OCI-LY1 (cell line): ENCODE measurements around the gene OPN3.

Experiments used
- H2AFZ ChIP-seq: fragments of 200-600 bp; sonication (generic), shearing (Covaris generic); 2 replicates; pipeline ENCODE4 v1.6.0; 2014; ENCODE audit warnings: antibody characterized with exemption, mild to moderate bottlenecking, low read length
- H3F3A ChIP-seq: fragments of 200-600 bp; sonication (generic), shearing (Covaris generic); 2 replicates; pipeline ENCODE4 v1.6.0; 2014; ENCODE audit warnings: mild to moderate bottlenecking, antibody characterized with exemption, low read length, moderate library complexity; ENCODE audit not compliant: insufficient read depth
- H3K27ac ChIP-seq: fragments of 200-600 bp; sonication (generic); 2 replicates; pipeline ENCODE4 v1.5.1; 2014; ENCODE audit warnings: low read length, mixed run types, mild to moderate bottlenecking, low read depth; ENCODE audit not compliant: poor library complexity, severe bottlenecking
- H3K27me3 ChIP-seq: fragments of 200-600 bp; sonication (generic); 2 replicates; pipeline ENCODE4 v1.6.0; 2014; ENCODE audit warnings: antibody characterized with exemption, mild to moderate bottlenecking, low read length, moderate library complexity; ENCODE audit not compliant: insufficient read depth
- H3K36me3 ChIP-seq: fragments of 200-600 bp; sonication (generic); 2 replicates; pipeline ENCODE4 v1.6.1; 2014; ENCODE audit warnings: mild to moderate bottlenecking, antibody characterized with exemption, low read length, moderate library complexity, mixed read lengths; ENCODE audit not compliant: insufficient read depth
- H3K4me1 ChIP-seq: fragments of 200-600 bp; sonication (generic); 2 replicates; pipeline ENCODE4 v1.5.1; 2014; ENCODE audit warnings: mild to moderate bottlenecking, low read length, moderate library complexity; ENCODE audit not compliant: insufficient read depth, severe bottlenecking
- H3K4me2 ChIP-seq: fragments of 200-600 bp; sonication (generic), shearing (Covaris generic); 2 replicates; pipeline ENCODE4 v1.6.1; 2014; ENCODE audit warnings: low read length
- H3K4me3 ChIP-seq: fragments of 200-600 bp; sonication (generic); 2 replicates; pipeline ENCODE4 v1.5.1; 2014; ENCODE audit warnings: low read length, low read depth, mild to moderate bottlenecking, mixed read lengths; ENCODE audit not compliant: poor library complexity, severe bottlenecking
- H3K79me2 ChIP-seq: fragments of 200-600 bp; shearing (Covaris generic); 2 replicates; pipeline ENCODE4 v1.6.1; 2016; ENCODE audit warnings: mixed run types, low read length, mixed read lengths; ENCODE audit not compliant: insufficient read depth
- H3K9ac ChIP-seq: fragments of 200-600 bp; sonication (generic), shearing (Covaris generic); 2 replicates; pipeline ENCODE4 v1.6.1; 2014; ENCODE audit warnings: mild to moderate bottlenecking, low read length, mixed read lengths
- H3K9me2 ChIP-seq: fragments of 200-600 bp; sonication (generic), shearing (Covaris generic); 2 replicates; pipeline ENCODE4 v1.6.1; 2014; ENCODE audit warnings: low read depth, mild to moderate bottlenecking, low read length, mixed read lengths
- H3K9me3 ChIP-seq: fragments of 200-600 bp; shearing (Covaris generic); 2 replicates; pipeline ENCODE4 v1.6.1; 2014; ENCODE audit warnings: low read length, mixed read lengths
- H4K20me1 ChIP-seq: fragments of 200-600 bp; sonication (generic), shearing (Covaris generic); 2 replicates; pipeline ENCODE4 v1.6.0; 2016; ENCODE audit warnings: mild to moderate bottlenecking, low read length; ENCODE audit not compliant: insufficient read depth
- EZH2 ChIP-seq: fragments of 200-600 bp; sonication (generic), shearing (Covaris generic); IDR thresholded peaks from 2 replicates; pipeline ENCODE4 v1.8.0; 2017; ENCODE audit warnings: borderline replicate concordance, mixed run types, mild to moderate bottlenecking, antibody characterized with exemption, low read length, moderate library complexity, mixed read lengths
- TF ChIP-seq, protein P1 (sequence below): fragments of 200-600 bp; sonication (generic), shearing (Covaris generic); IDR thresholded peaks from 2 replicates; pipeline ENCODE4 v1.5.1; 2017; ENCODE audit warnings: mild to moderate bottlenecking, antibody characterized with exemption, low read length, moderate library complexity, mixed read lengths

OPN3 gene

DNA sequence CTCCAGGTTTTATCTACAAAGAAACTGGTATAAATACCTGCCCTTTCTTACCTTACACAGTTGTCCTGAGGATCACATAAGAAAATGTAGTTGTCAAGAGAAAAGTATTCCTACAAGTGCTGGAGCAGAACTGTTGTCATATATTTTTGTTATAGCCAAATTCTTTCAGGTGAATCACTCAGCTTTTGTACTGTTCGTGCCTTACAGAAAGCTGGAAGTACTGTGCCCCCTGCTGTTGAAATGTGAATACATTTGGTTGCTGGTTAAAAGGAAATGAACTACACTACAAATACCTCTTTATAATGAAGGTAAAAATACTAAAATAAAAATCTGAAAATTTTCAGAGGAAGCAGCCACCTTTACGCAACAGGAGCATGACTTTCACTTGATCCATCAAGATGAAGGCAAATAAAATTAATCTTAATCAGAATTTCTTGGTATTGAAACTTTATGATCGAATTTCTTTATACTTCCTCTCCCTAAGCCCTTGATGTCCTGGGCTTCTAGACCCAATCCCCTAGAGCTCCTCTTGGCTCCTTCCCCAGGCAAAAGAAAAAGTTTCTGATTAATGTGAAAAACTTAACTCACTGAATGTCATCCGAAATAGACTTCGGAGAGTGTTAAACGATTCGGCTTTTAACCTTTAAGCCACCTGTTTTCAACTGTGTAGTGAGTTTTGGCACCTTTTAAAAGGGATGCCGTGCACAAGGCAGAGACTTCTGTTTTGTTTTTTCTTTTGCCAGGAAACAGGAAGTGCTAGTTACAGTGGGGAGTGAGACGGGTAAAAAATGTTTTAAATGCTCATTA is 12.5 kb downstream of the OPN3 start:
- peak overlapping the region; percentile 94 for H2AFZ ChIP-seq
- H3K4me3 ChIP-seq = peak overlapping the region; percentile 41
- peak overlapping the region; percentile 50; the same call in 1 of the 2 replicates for H3K9ac ChIP-seq
- no peaks in the 10 kb centered on the region for H3K9me2 ChIP-seq
- TF ChIP-seq, protein P1, sequence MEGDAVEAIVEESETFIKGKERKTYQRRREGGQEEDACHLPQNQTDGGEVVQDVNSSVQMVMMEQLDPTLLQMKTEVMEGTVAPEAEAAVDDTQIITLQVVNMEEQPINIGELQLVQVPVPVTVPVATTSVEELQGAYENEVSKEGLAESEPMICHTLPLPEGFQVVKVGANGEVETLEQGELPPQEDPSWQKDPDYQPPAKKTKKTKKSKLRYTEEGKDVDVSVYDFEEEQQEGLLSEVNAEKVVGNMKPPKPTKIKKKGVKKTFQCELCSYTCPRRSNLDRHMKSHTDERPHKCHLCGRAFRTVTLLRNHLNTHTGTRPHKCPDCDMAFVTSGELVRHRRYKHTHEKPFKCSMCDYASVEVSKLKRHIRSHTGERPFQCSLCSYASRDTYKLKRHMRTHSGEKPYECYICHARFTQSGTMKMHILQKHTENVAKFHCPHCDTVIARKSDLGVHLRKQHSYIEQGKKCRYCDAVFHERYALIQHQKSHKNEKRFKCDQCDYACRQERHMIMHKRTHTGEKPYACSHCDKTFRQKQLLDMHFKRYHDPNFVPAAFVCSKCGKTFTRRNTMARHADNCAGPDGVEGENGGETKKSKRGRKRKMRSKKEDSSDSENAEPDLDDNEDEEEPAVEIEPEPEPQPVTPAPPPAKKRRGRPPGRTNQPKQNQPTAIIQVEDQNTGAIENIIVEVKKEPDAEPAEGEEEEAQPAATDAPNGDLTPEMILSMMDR = peak; percentile 80
- TF ChIP-seq EZH2 = no peak
- H3K4me1 ChIP-seq = peaks cover 14% of the 10 kb centered on the region
- H3K9me3 ChIP-seq = no peaks in the 10 kb centered on the region
- H3F3A ChIP-seq = no peaks in the 10 kb centered on the region
- no peaks in the 10 kb centered on the region for H4K20me1 ChIP-seq
- H3K27ac ChIP-seq = peak overlapping the region; percentile 70
- peak overlapping the region; percentile 75 for H3K4me2 ChIP-seq
- no peaks in the 10 kb centered on the region for H3K36me3 ChIP-seq
- H3K27me3 ChIP-seq = no peaks in the 10 kb centered on the region
- H3K79me2 ChIP-seq = no peaks in the 10 kb centered on the region

DNA sequence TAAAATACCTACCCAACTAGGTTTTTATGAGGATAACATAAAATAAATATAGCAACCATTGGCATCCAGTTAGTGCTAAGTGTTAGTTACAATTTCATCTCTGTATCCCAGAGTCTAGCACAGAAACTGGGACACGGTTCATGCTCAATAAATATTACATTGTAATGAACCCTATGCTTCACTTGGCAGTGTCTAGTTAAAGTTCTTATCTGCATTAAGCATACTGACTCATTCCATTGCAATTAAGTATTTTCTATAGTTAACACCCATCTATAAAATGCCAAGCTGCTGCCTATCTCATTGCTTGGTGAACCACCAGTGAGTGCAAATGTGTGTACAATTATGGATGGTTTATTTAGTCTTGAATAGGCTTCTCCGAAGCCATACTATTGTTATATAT is 15.2 kb downstream of the OPN3 start:
- Histone ChIP-seq H3K4me2 (no peak overlapping the region), H3K9me3 (no peaks in the 10 kb centered on the region), H3K4me1 (peaks cover 14% of the 10 kb centered on the region), H3K9ac (no peak overlapping the region), H3K36me3 (no peaks in the 10 kb centered on the region), H3K27me3 (no peaks in the 10 kb centered on the region), H4K20me1 (no peaks in the 10 kb centered on the region), H3K79me2 (no peaks in the 10 kb centered on the region), H3K9me2 (no peaks in the 10 kb centered on the region), H2AFZ (no peak overlapping the region), H3K4me3 (no peak overlapping the region), H3K27ac (no peak overlapping the region), H3F3A (no peaks in the 10 kb centered on the region)
- TF ChIP-seq EZH2 = no peak
- TF ChIP-seq, protein P1 = no peak

DNA sequence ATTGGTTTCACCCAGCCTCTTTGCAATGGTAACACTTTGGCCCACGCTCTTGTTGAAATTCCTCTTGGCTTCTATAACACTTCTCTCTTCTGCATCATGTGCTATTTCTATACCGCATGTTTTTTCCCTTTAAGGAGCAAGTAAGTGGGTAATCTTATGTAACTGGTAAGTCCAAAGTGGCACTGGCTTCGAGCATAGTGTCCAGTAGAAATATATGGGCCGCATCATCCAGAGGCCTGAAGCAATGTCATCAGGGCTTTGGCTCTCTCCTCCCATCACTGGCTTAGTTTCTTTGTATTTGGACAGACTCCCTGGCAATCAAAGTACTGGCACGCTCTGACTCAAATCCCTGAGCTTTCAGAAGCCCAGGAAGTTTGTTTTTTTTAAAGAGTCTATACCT is 17.5 kb downstream of the OPN3 start:
- no peak overlapping the region for H3K4me2 ChIP-seq
- no peaks in the 10 kb centered on the region for H3K9me3 ChIP-seq
- peaks cover 6% of the 10 kb centered on the region for H3K4me1 ChIP-seq
- H3K79me2 ChIP-seq = no peaks in the 10 kb centered on the region
- no peak overlapping the region for H3K4me3 ChIP-seq
- no peaks in the 10 kb centered on the region for H3F3A ChIP-seq
- no peaks in the 10 kb centered on the region for H3K27me3 ChIP-seq
- H3K27ac ChIP-seq = no peak overlapping the region
- H4K20me1 ChIP-seq = no peaks in the 10 kb centered on the region
- H3K9ac ChIP-seq = no peak overlapping the region
- H3K36me3 ChIP-seq = no peaks in the 10 kb centered on the region
- no peaks in the 10 kb centered on the region for H3K9me2 ChIP-seq
- no peak for TF ChIP-seq EZH2
- TF ChIP-seq, protein P1 = no peak
- H2AFZ ChIP-seq = no peak overlapping the region
